Ascending aorta (tissue), 2 donors: Measurements from ENCODE around the gene FGFR4. TPM values are rescaled to one million over a fixed set of nuclear protein-coding genes. Genes with fewer than 3 reads are reported as not detected.

Experiments used
- DNase-seq, 2 donors: peaks; one replicate each; pipeline ENCODE4 v3.0.0-alpha.2; 2019; ENCODE audit warnings: low spot score in 2 of 2
- H3K27ac ChIP-seq, 2 donors: fragments of 200-600 bp; sonication (generic); one replicate each; pipeline ENCODE4 v1.5.1; 2016 to 2017; ENCODE audit warnings: mild to moderate bottlenecking in 1 of 2
- H3K27me3 ChIP-seq: fragments of 200-600 bp; sonication (generic); one replicate; pipeline ENCODE4 v1.5.1; 2017
- H3K36me3 ChIP-seq, 2 donors: fragments of 200-600 bp; sonication (generic); one replicate each; pipeline ENCODE4 v1.5.1; 2016
- H3K4me1 ChIP-seq, 2 donors: fragments of 200-600 bp; sonication (generic); one replicate each; pipeline ENCODE4 v1.5.1; 2016 to 2017; ENCODE audit warnings: mild to moderate bottlenecking in 1 of 2
- H3K4me3 ChIP-seq, 2 donors: fragments of 200-600 bp; sonication (generic); one replicate each; pipeline ENCODE4 v1.5.1; 2016 to 2017; ENCODE audit warnings: mild to moderate bottlenecking in 1 of 2
- H3K9me3 ChIP-seq, 2 donors: fragments of 200-600 bp; sonication (generic); one replicate each; pipeline ENCODE4 v1.5.1; 2016
- intact Hi-C: fragments of 100-400 bp; cut with DNase I; formaldehyde crosslinking; loops from one replicate; pipeline ENCODE4 v1.15.1; 2023
- total RNA-seq: library from RNA; depleted of rRNA; stranded (reverse); fragments of >200 nt; gene quantifications from one replicate; pipeline ENCODE4 v1.1.0, GENCODE V29; 2016
- TF ChIP-seq, protein P1 (sequence below), 3 experiments: fragments of 200-600 bp in 2 of 3; fragments of 450-650 bp in 1 of 3; sonication (generic) in 2 of 3; IDR thresholded peaks; one replicate each; pipeline ENCODE4 v1.5.1; 2016 to 2019; ENCODE audit warnings: antibody characterized with exemption in 3 of 3, mild to moderate bottlenecking in 1 of 3, moderate library complexity in 1 of 3

The FGFR4 gene
- total RNA-seq, 1 donor from 2014 or later = 0.85 TPM

DNA sequence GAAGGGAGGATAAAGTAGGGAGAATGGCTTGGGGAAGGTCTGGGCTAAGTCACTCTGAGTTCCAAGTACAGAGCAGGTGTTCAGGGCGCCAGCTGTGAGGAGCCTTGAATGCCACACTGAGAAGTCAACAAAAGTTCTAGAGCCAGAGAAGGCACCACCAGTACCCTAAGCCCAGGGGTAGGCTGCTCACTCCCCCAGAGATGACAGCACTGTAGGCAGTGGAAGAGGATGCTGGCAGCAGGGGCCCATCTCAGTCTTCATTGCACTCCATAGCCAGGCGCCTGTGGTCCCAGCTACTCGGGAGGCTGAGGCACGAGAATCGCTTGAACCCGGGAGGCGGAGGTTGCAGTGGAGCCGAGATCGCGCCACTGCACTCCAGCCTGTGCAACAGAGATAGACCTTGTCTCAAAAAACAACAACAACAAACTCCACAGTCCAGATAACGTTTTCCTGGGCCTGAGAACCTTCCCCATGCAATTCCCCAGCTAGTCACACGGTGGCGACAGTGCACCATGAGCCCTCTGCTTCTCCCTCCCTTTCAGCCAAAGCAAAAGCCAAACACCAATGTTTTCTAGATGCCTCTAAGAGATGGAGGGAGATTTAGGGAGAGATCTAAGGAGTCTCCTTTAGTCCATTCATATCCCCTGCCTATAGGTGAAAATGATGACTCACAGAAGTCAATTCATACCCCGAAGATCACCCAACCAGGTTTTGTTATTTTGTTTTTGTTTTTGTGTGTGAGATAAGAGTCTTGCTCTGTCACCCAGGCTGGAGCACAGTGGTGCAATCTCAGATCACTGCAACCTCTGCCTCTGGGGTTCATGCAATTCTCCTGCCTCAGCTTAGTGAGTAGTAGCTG is 27.1 kb downstream of the FGFR4 start:
- Histone ChIP-seq H3K4me1 (peaks cover 0 to 3% of the 10 kb centered on the region in 2 donors), H3K27ac (no peak overlapping the region), H3K27me3 (no peaks in the 10 kb centered on the region), H3K36me3 (no peaks in the 10 kb centered on the region), H3K9me3 (no peaks in the 10 kb centered on the region), H3K4me3 (no peak overlapping the region)
- peak in 1 of 2 donors; percentile 86 for DNase-seq
- TF ChIP-seq, protein P1, sequence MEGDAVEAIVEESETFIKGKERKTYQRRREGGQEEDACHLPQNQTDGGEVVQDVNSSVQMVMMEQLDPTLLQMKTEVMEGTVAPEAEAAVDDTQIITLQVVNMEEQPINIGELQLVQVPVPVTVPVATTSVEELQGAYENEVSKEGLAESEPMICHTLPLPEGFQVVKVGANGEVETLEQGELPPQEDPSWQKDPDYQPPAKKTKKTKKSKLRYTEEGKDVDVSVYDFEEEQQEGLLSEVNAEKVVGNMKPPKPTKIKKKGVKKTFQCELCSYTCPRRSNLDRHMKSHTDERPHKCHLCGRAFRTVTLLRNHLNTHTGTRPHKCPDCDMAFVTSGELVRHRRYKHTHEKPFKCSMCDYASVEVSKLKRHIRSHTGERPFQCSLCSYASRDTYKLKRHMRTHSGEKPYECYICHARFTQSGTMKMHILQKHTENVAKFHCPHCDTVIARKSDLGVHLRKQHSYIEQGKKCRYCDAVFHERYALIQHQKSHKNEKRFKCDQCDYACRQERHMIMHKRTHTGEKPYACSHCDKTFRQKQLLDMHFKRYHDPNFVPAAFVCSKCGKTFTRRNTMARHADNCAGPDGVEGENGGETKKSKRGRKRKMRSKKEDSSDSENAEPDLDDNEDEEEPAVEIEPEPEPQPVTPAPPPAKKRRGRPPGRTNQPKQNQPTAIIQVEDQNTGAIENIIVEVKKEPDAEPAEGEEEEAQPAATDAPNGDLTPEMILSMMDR (IDR thresholded peaks at IDR 0.05) = peak; percentile 94 to 100 (median 99)
- intact Hi-C loops = loop anchor here (2.0 to 10.0 kb wide), 5 partner anchors 79 to 459 kb away; partner anchors contain the start of genes PRELID1 and RAB24

- no peaks in the 10 kb centered on the region for H3K27me3 ChIP-seq
- peak overlapping the region; percentile 52 to 66 for H3K27ac ChIP-seq
- H3K4me3 ChIP-seq = peak overlapping the region; percentile 27 to 61
- DNase-seq = peak in 1 of 2 donors; percentile 92
- H3K36me3 ChIP-seq = no peaks in the 10 kb centered on the region
- H3K9me3 ChIP-seq = no peaks in the 10 kb centered on the region
- TF ChIP-seq, protein P1 (IDR thresholded peaks at IDR 0.05) = no peak
- peaks cover 0 to 3% of the 10 kb centered on the region in 2 donors for H3K4me1 ChIP-seq
- intact Hi-C loops = loop anchor here (1.0 to 10.0 kb wide), 4 partner anchors 14 to 462 kb away; no protein-coding TSS in a partner anchor
Measured at GRCh38 chr5:177116631-177117373, 30.1 kb downstream of the FGFR4 start.

DNA sequence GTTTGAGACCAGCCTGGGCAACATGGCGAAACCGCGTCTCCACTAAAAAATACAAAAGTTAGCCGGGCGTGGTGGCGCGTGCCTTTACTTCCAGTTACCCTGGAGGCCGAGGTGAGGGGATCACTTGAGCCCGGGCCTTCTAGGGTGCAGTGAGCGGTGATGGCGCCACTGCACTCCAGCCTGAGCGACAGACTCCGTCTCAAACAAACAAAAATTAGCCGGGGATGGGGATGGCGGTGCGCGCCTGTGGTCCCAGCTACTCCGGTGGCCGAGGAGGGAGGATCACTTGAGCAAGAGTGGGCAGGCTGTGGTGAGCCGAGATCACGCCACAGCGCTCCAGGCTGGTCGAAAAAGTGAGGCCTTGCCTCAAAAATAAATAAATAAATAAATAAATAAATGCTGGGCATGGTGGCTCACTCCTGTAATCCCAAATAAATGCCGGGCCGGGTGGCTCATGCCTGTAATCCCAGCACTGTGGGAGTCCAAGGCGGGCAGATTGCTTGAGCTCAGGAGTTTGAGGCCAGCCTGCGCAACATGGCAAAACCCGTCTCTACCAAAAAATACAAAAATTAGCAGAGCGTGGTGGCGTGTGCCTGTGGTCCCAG is 30.8 kb downstream of the FGFR4 start:
- intact Hi-C loops = loop anchor here (1.0 to 10.0 kb wide), 3 partner anchors 14 to 463 kb away; no protein-coding TSS in a partner anchor
- DNase-seq = no peak
- TF ChIP-seq, protein P1 (IDR thresholded peaks at IDR 0.05) = no peak
- no peak overlapping the region for H3K4me3 ChIP-seq
- no peak overlapping the region for H3K27ac ChIP-seq
- peaks cover 0 to 3% of the 10 kb centered on the region in 2 donors for H3K4me1 ChIP-seq
- H3K36me3 ChIP-seq = no peaks in the 10 kb centered on the region
- no peaks in the 10 kb centered on the region for H3K27me3 ChIP-seq
- no peaks in the 10 kb centered on the region for H3K9me3 ChIP-seq

DNA sequence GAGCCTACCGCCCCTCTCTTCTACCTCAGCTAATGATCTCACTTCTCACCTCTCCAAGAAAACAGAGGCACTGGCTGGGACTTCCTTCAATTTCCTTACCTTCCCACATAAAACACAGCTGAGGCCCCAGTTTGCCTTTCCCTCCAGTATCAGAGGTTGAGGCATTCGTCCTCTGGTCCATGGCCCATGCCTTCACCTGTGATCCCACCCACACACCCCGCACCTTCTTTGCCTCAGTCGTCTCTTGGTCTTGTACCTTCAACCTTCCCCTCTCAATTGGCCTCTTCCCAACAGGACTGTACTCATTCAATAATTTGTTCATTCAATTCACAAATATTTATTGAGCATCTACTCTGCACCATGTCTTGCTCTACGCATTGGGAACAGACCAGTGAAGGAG is 35.9 kb downstream of the FGFR4 start:
- no peaks in the 10 kb centered on the region for H3K36me3 ChIP-seq
- intact Hi-C loops = no loop called here
- no peak overlapping the region for H3K27ac ChIP-seq
- no peak overlapping the region for H3K4me3 ChIP-seq
- no peaks in the 10 kb centered on the region for H3K4me1 ChIP-seq
- H3K27me3 ChIP-seq = no peaks in the 10 kb centered on the region
- no peaks in the 10 kb centered on the region for H3K9me3 ChIP-seq
- TF ChIP-seq, protein P1 (IDR thresholded peaks at IDR 0.05) = no peak
- no peak for DNase-seq

DNA sequence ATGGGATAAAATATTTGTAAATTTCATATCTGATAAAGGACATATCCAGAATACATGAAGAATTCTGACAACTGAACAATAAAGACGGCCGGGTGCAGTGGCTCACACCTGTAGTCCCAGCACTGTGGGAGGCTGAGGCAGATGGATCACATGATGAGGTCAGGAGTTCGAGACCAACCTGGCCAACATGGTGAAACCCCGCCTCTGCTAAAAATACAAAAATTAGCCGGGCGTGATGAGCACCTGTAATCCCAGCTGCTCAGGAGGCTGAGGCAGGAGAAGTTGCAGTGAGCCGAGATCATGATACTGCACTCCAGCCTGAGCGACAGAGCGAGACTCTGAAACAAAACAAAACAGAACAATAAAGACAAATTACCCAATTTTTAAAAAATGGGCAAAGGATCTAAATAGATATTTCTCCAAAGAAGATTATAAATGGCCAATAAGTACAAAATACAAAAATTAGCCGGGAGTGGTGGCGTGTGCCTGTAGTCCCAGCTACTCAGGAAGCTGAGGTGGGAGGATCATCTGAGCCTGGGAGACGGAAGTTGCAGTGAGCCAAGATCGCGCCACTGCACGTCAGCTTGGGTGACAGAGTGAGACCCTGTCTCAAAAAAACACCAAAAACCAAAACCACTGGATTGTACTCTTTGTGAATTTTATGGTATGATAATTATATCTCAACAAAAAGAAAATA is 37.2 kb downstream of the FGFR4 start:
- no peaks in the 10 kb centered on the region for H3K4me1 ChIP-seq
- H3K4me3 ChIP-seq = no peak overlapping the region
- H3K27ac ChIP-seq = no peak overlapping the region
- H3K27me3 ChIP-seq = no peaks in the 10 kb centered on the region
- TF ChIP-seq, protein P1 (IDR thresholded peaks at IDR 0.05) = no peak
- H3K9me3 ChIP-seq = no peaks in the 10 kb centered on the region
- no peaks in the 10 kb centered on the region for H3K36me3 ChIP-seq
- DNase-seq = no peak
- intact Hi-C loops = no loop called here
